ENCODE results near the gene RCC1.
A peak's percentile ranks its signal among the peaks of the same experiment; 100 is the strongest.
"Not testable (repeated sequence)": the region's sequence is repeated elsewhere in the genome, so short reads cannot be mapped to it uniquely, and the experiment has no call there.

Gene RCC1, protein sequence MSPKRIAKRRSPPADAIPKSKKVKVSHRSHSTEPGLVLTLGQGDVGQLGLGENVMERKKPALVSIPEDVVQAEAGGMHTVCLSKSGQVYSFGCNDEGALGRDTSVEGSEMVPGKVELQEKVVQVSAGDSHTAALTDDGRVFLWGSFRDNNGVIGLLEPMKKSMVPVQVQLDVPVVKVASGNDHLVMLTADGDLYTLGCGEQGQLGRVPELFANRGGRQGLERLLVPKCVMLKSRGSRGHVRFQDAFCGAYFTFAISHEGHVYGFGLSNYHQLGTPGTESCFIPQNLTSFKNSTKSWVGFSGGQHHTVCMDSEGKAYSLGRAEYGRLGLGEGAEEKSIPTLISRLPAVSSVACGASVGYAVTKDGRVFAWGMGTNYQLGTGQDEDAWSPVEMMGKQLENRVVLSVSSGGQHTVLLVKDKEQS
- total RNA-seq = 19.3 to 22.5 reads per million in 2 donors

DNA sequence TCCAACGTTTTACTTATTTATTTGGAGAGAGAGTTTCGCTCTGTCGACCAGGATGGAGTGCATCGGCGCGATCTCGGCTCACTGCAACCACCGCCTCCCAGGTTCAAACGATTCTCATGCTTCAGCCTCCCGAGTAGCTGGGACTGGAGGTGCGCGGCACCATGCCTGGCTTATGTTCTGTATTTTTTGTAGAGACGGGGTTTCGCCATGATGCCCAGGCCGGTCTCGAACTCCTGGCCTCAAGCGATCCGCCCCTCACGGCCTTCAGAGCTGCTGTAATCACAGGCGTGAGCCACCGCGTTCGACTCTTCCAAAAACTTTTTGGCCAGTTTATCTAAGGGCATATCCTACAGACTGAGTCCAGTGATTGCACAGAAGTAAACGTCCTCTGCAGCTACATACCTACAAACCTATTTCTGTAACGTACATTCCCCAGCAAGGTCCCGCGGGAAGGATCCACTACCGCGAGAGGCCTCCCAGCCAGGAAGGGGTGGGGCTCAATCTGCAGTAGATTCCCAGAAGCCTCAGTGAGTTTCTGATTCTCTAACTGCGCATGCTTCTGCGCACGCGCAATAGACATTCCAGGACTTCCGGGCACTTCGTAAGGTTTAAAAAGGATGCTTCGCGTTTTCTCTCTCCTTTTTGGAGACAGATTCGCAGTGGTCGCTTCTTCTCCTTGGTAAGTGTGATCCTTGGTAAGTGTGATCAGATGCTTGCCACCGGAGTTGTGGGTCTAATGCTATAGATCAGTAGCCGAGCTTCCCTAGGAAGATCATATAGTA is at the start of gene RCC1:
Gene RCC1 (plus strand): TSS at position 638 of the 782 bp plus-strand sequence. CDS start 23,824 bp downstream, outside the sequence.
- DNase-seq = peak; percentile 75 to 98 (median 93)

DNA sequence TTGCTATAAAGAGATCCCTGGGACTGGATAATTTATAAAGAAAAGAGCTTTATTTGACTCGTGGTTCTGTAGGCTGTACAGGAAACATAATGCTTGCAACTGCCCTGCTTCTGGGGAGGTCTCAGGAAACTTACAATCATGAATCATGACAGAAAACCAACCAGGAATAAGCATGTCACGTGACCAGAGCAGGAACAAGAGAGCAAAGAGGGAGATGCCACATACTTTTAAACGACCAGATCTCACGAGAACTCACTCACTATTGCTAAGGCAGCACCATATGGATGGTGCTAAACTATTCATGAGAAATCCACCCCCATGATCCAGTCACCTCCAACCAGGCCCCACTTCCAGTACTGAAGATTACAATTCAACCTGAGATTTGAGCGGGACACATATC is 49.8 kb upstream of the RCC1 start:
- DNase-seq = peak in 1 of 5 experiments; percentile 48

DNA sequence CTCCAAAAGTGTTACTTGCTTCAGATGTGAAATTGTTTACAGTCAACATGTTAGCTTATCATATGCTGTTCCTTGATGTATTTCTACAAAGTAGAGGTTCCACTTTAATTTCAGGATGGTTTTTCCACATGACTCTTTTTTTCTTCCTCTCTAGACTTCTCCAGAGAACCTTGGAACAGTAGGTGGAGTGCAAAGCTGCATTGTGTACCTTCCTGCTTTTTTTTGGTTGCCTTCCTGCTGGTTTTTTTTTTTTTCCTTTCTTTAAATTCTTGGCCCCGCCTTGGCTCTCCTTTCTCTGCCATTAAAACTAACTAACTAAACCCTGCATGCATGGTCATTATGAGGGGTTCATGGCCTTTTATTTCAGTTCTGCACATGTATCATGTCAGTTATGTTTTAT is 48.2 kb upstream of the RCC1 start:
- no peak for DNase-seq

DNA sequence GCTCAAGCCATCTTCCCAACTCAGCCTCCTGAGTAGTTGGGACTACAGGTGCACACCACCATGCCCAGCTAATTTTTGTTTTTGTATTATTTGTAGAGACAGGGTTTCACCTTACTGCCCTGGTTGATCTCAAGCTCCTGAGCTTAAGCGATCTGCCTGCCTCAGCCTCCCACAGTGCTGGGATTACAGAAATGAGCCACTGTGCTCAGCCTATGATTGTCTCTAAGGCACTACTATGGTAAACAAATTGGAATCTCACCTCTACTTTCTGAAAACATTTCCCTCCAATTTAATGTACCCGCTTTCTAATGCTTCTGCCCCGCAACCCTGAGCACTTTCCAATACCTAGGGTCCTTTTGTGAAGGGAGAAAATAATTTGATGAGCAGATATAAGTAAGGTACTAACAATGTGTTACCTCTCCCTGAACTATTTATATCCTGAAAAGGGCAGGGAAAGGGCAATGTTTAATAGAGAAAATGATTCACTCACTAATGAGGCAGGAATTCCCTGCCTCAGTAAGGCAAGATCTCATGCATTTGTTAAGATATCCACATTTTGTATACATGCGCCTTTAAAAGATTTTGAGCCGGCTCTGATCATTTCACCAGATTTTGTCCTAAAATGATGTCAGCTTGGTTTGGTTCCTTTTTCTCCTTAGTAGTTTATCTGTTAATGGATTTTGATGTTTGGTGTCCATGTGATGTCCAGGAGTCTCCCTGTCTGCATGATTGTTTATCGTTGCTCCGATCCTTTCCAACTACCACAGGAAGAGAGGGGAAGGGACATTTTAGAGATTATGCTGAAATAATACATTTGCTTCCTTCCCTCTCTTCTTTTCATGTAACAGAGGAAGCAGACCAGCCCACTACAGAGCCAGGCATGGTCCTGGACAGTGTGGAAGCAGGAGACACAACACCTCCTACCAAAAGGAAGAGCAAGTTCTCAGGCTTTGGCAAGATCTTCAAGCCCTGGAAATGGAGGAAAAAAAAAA is 47.3 kb upstream of the RCC1 start:
- DNase-seq = no peak

DNA sequence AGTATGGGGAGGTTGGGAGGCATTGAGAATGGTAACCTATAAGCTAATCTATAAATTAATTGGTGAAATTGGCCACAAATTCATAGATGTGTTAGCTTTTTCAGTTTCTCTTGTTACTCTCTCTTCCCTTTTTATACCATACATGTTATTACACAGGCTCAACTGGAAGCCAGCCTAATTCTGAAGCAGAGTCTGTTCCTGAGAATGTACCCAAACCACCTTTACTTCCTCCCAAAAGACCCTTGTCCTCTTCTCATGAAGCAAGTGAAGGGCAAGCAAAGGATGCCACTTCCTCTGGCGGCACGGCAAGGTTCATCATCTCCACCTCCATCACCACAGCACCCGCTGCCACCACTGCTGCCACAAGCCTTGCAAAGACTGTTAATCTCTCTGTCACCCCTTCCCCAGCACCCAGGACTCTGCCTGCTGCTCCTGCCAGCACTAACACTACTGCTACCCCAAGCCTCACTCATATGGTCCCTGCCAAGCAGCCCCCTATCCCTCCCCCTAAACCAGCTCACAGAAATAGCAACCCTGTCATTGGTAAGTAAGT is 39.5 kb upstream of the RCC1 start:
- DNase-seq = peak in 1 of 5 experiments; percentile 89

DNA sequence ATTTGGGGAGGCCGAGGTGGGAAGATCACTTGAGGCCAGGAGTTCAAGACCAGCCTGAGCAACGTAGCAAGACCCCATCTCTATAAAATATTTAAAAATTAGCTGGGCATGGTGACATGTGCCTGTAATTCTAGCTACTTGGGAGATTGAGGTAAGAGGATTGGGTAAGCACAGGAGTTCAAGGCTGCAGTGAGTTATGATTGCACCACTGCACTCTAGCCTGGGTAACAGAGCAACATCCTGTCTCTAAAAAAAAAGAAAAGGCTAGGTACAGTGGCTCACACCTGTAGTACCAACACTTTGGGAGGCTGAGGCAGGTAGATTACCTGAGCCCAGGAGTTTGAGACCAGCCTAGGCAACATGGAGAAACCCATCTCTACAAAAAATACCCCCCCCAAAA is 35.7 kb upstream of the RCC1 start:
- DNase-seq = peak in 1 of 5 experiments; percentile 28

DNA sequence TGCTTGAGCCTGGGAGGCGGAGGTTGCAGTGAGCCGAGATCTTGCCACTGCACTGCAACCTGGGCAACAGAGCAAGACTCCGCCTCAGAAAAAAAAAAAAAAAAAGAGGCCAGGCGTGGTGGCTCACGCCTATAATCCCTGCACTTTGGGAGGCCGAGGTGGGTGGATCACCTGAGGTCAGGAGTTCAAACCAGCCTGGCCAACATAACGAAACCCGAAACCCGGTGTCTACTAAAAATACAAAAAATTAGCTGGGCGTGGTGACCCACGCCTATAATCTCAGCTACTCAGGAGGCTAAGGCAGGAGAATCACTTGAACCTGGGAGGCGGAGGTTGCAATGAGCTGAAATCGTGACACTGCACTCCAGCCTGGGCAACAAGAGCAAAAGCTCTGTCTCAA is 26.3 kb upstream of the RCC1 start:
- DNase-seq = not testable (repeated sequence)

DNA sequence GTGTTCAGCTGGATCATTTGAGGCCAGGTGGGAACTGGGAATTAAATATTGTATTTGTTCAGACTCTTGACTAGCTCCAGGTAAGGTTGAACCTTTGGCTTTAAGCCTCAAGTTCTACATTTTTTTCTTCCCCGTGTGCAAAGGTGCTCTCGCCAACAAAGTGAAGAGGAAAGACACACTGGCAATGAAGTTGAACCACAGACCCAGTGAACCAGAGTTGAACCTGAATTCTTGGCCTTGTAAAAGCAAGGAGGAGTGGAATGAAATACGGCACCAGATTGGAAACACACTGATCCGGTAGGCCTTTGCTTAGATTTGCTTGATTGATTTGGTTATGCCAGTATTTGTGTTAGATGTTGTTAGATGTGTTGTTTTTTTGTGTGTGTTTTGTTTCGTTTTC is 25.5 kb upstream of the RCC1 start:
- DNase-seq = no peak

DNA sequence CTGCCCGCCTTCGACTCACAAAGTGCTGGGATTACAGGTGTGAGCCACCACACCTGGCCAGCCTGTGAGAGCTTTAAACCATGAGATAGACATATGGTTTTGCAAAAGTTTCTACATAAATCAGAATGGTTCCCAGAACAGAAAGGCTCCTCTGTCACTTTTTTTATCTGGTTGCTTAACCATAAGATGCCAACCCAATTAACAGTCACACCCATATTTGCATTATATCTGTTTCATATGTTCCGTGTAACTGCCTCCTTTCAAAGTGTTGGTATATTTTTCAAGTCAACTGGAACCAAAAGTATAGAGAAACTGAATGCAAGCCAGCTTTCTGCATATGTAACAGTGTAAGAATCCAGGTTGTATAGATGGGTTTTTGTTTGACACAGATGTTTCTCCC is 23.7 kb upstream of the RCC1 start:
- DNase-seq = no peak

DNA sequence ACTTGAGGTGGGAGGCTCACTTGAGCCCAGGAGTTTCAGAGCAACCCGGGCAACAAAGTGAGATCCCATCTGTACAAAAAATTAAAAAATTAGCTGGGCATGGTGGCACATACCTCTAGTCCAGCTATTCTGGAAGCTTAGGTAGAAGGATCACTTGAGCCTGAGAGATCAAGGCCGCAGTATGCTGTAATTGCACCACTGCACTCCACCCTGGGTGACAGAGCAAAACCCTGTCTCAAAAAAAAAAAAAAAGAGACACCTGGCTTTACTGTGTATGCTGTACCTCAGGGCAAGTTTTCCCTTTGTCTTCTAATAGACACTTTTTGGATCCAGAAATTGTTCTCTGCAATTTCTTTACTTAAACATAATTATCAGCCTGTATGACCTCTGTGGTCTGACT is 23.1 kb upstream of the RCC1 start:
- DNase-seq = no peak

DNA sequence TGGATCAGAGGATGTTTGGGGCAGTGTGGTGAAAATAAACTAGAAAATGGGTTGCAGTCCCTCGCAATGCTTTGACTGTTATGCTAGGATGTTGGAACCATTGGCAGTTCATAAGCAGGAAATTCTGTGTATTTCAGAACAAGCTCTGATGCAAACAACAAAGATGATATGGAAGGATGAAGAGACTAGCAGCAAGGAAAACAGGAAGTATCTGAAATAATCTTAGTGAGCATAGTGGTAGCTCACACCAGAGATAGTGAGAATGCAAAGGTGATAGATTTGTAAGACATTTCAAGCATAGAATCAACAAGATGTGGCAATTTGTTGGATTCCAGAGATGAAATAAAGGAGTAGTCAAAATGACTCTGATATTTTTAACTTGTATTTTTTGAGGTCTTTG is 11.1 kb upstream of the RCC1 start:
- DNase-seq = no peak

DNA sequence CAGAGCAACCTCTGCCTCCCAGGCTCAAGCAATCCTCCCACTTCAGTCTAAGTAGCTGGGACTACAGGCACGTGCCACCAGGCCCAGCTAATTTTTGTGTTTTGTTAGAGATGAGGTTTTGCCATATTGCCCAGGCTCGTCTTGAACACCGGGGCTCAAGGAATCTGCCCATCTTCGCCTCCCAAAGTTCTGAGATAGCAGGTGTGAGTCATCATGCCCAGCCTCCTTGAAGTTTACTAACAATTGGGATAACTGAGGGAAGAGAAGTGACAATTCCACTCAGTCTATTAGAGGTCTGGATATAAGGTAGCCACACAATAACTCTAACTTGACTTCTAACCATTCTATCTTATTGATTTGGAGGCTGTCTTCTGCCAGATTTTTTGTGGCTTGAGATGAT is 6.3 kb upstream of the RCC1 start:
- DNase-seq = no peak

DNA sequence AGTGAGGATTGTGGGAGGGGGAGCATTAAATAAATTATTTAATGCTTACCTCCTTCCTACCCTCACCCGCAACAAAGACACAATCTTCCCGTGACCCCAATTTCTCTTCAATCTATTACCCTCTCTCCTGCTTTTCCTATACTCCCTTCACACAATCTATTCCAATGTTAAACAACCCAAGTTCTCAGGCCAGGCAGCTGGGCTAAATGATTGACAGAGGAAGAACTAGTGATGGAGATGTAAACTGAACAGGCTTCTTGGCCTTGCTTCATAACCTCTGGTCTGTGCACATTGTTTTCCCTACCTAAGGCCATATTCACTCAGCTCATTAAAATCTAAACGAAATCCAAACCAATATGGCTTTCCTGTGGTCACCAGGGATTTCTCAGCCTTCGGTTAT is 3.9 kb upstream of the RCC1 start:
- no peak for DNase-seq

DNA sequence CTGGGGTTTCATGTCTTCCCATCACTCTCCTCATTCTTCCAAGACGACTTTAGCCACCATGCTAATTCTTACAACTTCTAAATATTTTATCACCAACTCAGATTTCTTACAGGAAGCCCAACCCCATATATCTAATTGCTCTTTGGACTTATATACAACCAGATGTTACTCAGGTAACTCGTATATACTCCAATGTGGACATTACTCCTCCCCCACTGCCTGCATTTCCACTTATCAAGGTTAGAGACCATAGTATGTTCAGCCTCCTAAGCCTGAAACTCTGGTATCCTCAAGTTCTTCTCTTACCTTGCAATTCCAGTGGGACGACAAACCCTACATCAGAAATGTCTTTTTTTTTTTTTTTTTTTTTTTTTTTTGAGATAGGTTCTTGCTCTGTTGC is 2.7 kb upstream of the RCC1 start:
- DNase-seq = no peak

DNA sequence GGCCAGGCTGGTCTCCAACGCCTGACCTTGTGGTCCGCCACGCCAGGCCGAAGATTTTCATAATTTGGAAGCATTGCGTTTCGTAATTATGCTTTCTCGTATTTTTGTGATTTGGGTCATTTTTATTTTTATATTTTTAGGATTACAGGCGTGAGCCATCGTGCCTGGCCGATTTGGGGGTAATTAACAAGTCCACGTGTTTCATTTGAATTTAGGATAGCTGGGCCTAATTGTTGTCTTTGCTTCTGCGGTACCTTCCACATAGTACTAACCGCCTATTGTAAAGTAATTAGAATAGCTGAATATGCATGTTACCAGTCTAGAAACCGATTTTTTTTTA is 1.0 kb downstream of the RCC1 start:
- peak in 1 of 5 experiments; percentile 27 for DNase-seq

DNA sequence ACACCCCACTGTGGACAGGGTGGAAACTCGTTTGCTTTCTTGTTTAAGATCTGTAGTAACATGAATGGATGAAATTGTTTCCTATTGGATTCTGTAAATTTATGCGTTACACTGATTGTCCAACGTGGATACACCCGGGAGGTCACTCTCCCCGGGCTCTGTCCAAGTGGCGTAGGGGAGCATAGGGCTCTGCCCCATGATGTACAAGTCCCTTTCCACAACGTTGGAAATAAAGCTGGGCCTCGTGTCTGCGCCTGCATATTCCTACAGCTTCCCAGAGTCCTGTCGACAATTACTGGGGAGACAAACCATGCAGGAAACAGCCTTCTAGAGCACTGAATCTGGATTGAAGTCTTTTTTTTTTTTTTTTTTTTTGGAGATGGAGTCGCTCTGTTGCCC is 1.4 kb downstream of the RCC1 start:
- peak in 1 of 5 experiments; percentile 23 for DNase-seq

DNA sequence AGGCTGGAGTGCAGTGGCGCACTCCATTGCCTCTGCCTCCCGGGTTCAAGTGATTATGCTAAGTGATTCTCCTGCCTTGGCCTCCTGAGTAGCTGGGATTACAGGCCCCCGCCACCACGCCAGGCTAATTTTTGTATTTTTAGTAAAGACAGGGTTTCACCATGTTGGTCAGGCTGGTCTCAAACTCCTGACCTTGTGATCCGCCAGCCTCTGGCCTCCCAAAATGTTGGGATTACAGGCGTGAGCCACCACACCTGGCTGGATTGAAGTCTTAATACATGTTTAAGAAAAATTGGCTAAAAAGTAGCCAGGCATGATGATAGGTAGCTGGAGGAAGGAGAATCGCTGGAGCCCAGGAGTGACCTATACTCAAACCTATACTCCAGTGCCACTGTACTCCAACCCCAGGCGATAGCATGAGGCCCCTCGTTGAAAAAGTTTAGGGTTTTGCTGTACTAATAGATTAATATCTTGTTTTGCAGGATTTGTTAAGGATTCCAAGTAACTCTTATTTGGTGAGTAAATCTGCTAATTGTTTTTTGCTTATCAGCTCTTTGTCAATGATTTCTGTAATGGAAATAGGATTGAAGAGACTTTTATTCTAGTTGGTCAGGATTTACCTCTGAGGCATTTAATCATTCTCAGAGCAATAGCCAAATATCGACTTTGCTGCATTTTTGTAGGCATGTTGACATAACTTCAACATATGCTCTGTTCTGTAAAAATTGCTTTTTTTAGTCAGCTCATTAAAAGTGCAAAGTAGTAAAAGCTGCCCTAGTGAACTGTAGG is 2.0 kb downstream of the RCC1 start:
- DNase-seq = no peak

DNA sequence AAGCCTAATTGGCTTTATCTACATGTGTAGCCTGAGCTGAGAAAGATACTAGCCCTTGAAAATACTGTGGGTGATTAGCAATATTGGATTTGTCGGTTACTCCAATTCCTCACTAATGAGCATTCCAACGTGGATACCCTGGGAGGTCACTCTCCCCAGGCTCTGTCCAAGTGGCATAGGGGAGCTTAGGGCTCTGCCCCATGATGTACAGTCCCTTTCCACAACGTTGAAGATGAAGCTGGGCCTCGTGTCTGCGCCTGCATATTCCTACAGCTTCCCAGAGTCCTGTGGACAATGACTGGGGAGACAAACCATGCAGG is 2.6 kb downstream of the RCC1 start:
- DNase-seq = no peak

DNA sequence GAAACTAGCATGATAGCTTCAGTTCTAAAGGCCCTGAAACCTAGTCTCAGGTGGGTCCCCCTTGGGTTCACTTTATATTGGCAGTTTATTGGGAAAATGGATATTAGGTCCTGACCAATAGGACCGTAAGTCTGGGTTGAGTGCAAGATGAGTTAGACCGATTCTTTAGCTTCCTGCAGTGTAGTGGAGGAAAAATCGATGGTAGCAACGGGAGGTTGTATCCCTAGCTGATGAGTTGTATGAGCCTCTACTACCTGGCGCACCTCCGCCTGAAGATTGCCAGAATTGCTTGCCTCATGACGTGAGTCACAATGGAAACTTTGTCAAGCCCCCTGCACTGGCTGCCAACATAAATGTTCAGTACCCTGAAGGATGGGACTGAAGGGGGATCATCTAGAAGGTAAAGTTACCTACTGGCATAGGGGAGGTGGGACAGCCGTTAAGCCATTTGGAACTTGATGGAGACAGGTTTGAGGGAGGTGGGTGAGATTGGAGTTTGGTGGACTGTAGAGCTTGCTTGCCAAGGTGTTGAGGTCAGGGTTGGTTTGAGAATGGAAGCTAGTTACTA is 3.9 kb downstream of the RCC1 start:
- peak in 1 of 5 experiments; percentile 27 for DNase-seq

DNA sequence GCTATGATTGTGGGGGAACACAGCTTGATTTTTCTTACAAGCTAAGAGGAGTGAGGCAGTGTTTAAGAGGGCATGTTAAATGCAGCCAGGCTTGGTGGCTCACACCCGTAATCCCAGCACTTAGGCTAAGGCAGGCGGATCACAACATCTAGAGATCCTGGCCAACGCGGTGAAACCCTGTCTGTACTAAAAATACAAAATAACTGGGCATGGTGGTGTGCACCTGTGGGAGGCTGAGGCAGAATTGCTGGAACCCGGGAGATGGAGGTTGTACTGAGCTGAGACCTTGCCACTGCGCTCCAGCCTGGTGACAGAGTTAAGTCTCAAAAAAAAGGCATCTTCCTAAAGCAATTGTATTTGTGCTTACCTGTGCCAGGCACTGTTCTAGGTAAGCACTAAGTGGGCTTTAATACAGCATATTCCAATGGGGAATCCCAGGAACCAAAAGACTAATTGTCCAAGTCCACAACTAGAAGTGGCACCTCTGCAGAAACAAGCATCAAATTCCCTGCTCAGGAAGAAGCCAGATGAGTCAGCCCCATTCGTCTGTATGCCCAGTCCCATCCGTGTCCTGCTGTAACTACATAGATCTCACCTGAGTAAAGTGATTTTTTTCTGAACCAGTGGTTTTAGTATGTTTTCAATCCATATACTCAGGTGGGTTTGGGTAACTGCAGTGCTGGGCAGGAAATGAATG is 4.6 kb downstream of the RCC1 start:
- DNase-seq = peak in 1 of 5 experiments; percentile 62

DNA sequence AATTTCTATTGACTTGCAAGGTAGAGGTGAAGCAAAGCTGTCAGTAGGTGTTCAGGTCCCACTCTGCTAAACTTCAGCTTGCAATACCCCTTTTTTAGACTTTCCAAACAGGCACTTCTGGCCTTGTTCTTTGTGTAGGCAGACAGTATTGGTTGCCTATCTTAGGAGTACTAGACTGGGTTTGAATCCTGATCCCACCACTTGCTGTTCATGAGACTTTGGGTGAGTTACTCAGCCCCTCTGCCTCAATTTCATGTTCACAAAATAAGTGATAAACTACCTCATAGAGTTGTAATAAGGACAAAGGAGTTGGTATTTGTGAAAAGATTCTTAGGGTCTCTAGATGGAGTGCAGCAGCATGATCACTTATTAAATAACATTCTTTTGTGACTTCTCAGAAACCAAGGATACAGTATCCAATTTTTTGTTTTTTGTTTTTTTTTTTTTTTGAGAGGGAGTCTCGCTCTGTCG is 5.2 kb downstream of the RCC1 start:
- DNase-seq = no peak

All from T-helper 2 cell (primary cell).